GM12878 (cell line): ENCODE data around the gene HLA-B. TPM values are rescaled to one million over a fixed set of nuclear protein-coding genes. Genes with fewer than 3 reads are reported as not detected.

Experiments used
- ATAC-seq: fragments of 200-7000 bp; cut with Tn5 transposase; 3 replicates; pipeline ENCODE4 v1.9.1; 2020; ENCODE audit warnings: mild to moderate bottlenecking, moderate library complexity
- BruUV-seq: library from RNA; stranded (reverse); fragments of 400-500 nt; replicated peaks from 2 replicates; lab custom pipeline; 2021; lab: Mats Ljungman, UMichigan
- CTCF ChIA-PET: fragments of 300-600 bp; sonication (Branson Sonifier 250); formaldehyde crosslinking; extraction: SDS; loops from one replicate; lab custom pipeline; 2021; ENCODE audit warnings: inconsistent platforms; lab: Yijun Ruan, JAX
- POLR2A ChIA-PET: fragments of 350-600 bp; formaldehyde crosslinking; extraction: SDS; loops from one replicate; lab custom pipeline; 2021; ENCODE audit warnings: inconsistent platforms; lab: Charles Lee
- RAD21 ChIA-PET: fragments of 300-600 bp; sonication (Branson Sonifier 250); formaldehyde crosslinking; loops from one replicate; lab custom pipeline; 2023; ENCODE audit warnings: antibody characterized with exemption; ENCODE audit not compliant: unreplicated experiment; lab: Charles Lee
- SMC1A ChIA-PET: fragments of 300-600 bp; sonication (Branson Sonifier 250); formaldehyde crosslinking; loops from one replicate; lab custom pipeline; 2023; ENCODE audit not compliant: unreplicated experiment, uncharacterized antibody; lab: Charles Lee
- DNase-seq: peaks from one replicate; pipeline ENCODE4 v3.0.0-alpha.2; 2011; ENCODE audit warnings: low read depth, low spot score
- FAIRE-seq: peaks from 3 replicates; lab custom pipeline; 2011; peaks lifted over from hg19 to GRCh38; lab: Jason Lieb, UNC
- H2AFZ ChIP-seq: 2 replicates; pipeline ENCODE4 v1.6.0; 2011; ENCODE audit warnings: low read depth, low read length, control low read depth; ENCODE audit not compliant: control insufficient read depth
- H3K27ac ChIP-seq: 2 replicates; pipeline ENCODE4 v1.5.1; 2011; ENCODE audit warnings: control low read depth; ENCODE audit not compliant: control insufficient read depth, insufficient read depth
- H3K27me3 ChIP-seq, 2 experiments: replicated peaks in 1 of 2; 2 replicates each; pipeline versions ENCODE4 v1.6.0 to v1.6.1; 2011; ENCODE audit warnings: low read length in 1 of 2; ENCODE audit not compliant: control insufficient read depth in 2 of 2, insufficient read depth in 2 of 2
- H3K36me3 ChIP-seq, 2 experiments: 2 replicates each; pipeline ENCODE4 v1.5.1; 2011; ENCODE audit warnings: low read length in 1 of 2; ENCODE audit not compliant: control insufficient read depth in 2 of 2, insufficient read depth in 2 of 2
- H3K4me1 ChIP-seq: 2 replicates; pipeline ENCODE4 v1.6.1; 2011; ENCODE audit warnings: mild to moderate bottlenecking, low read length, moderate library complexity, mixed read lengths; ENCODE audit not compliant: control insufficient read depth, insufficient read depth
- H3K4me2 ChIP-seq: 2 replicates; pipeline ENCODE4 v1.6.0; 2011; ENCODE audit warnings: control low read depth; ENCODE audit not compliant: control insufficient read depth, insufficient read depth
- H3K4me3 ChIP-seq: fragments of 200-600 bp; sonication (generic); 2 replicates; pipeline ENCODE4 v1.5.1; 2016
- H3K79me2 ChIP-seq: 2 replicates; pipeline ENCODE4 v1.6.0; 2011; ENCODE audit warnings: low read length; ENCODE audit not compliant: control insufficient read depth, insufficient read depth
- H3K9ac ChIP-seq: 2 replicates; pipeline ENCODE4 v1.8.0; 2011; ENCODE audit warnings: low read length, control low read depth, mixed read lengths; ENCODE audit not compliant: control insufficient read depth, insufficient read depth
- H3K9me3 ChIP-seq: replicated peaks from 3 replicates; pipeline ENCODE4 v1.5.1; 2011; ENCODE audit warnings: mild to moderate bottlenecking, low read length; ENCODE audit not compliant: control insufficient read depth, insufficient read depth
- H4K20me1 ChIP-seq: 2 replicates; pipeline ENCODE4 v1.6.0; 2011; ENCODE audit not compliant: control insufficient read depth, insufficient read depth
- ATF2 ChIP-seq: IDR thresholded peaks from 2 replicates; pipeline ENCODE4 v1.6.1; 2012; ENCODE audit warnings: low read length, inconsistent platforms
- CREB1 ChIP-seq: IDR thresholded peaks from 2 replicates; pipeline ENCODE4 v1.6.1; 2012; ENCODE audit warnings: low read depth, mild to moderate bottlenecking, inconsistent platforms
- FOXM1 ChIP-seq: IDR thresholded peaks from 2 replicates; pipeline ENCODE4 v1.6.1; 2012; ENCODE audit warnings: low read depth, mild to moderate bottlenecking, inconsistent platforms, low read length, moderate library complexity
- NBN ChIP-seq: fragments of 450-650 bp; IDR thresholded peaks from 2 replicates; pipeline ENCODE4 v1.6.1; 2016
- PBX3 ChIP-seq: IDR thresholded peaks from 2 replicates; pipeline ENCODE4 v1.6.1; 2011; ENCODE audit warnings: mild to moderate bottlenecking, low read depth, low read length, moderate library complexity; ENCODE audit not compliant: insufficient replicate concordance
- POLR2A ChIP-seq: IDR thresholded peaks from 2 replicates; pipeline ENCODE4 v1.6.1; 2011; ENCODE audit warnings: low read depth, mild to moderate bottlenecking, low read length
- POLR2AphosphoS5 ChIP-seq: IDR thresholded peaks from 2 replicates; pipeline ENCODE4 v1.6.1; 2011; ENCODE audit warnings: mild to moderate bottlenecking, low read length, inconsistent platforms
- SRF ChIP-seq, 2 experiments: IDR thresholded peaks; 2 replicates each; pipeline ENCODE4 v1.6.1; 2011; ENCODE audit warnings: low read depth in 2 of 2, low read length in 2 of 2, mild to moderate bottlenecking in 1 of 2, moderate library complexity in 1 of 2
- TCF7 ChIP-seq: IDR thresholded peaks from 2 replicates; pipeline ENCODE4 v1.6.1; 2014; ENCODE audit warnings: antibody characterized with exemption, borderline replicate concordance
- USF1 ChIP-seq: IDR thresholded peaks from 2 replicates; pipeline ENCODE4 v1.6.1; 2011; ENCODE audit warnings: borderline replicate concordance, low read depth, mild to moderate bottlenecking, moderate library complexity, mixed read lengths, low read length; ENCODE audit not compliant: insufficient read depth; ENCODE audit errors: extremely low read length
- ZNF217 ChIP-seq: fragments of 450-650 bp; IDR thresholded peaks from 2 replicates; pipeline ENCODE4 v1.6.1; 2017; ENCODE audit warnings: antibody characterized with exemption, mild to moderate bottlenecking
- WGBS: methylation state at CpG from one replicate; pipeline ENCODE4 v1.1.6; 2016; ENCODE audit warnings: low lambda C conversion rate; ENCODE audit not compliant: insufficient replicate concordance, insufficient coverage; ENCODE audit errors: missing lambda C conversion rate; 5-methylcytosine and 5-hydroxymethylcytosine counted together
- in situ Hi-C: fragments of 300-500 bp; cut with MboI; formaldehyde crosslinking; loops from 9 replicates; pipeline ENCODE4 v1.14.3; 2018; ENCODE audit warnings: mixed read lengths
- intact Hi-C: fragments of 100-400 bp; cut with micrococcal nuclease; formaldehyde crosslinking; loops from one replicate; pipeline ENCODE4 v1.14.2; 2022; ENCODE audit not compliant: unreplicated experiment
- polyA plus RNA-seq, 11 experiments: library from polyadenylated mRNA; depleted of rRNA in 4 of 11; unstranded in 6 of 11; stranded (reverse) in 5 of 11; fragments of >200 nt; fragmentation: Nextera tagmentation in 4 of 11; fragmentation: Illumina TruSeq in 1 of 11; extraction: Ambion mirVana in 4 of 11; extraction: Trizol in 1 of 11; gene quantifications; 1 replicate in 1 of 11; 2 replicates in 10 of 11; pipeline versions ENCODE4 v1.2.1 to v1.2.3, GENCODE V29; 2011 to 2016; ENCODE audit warnings: inconsistent platforms in 2 of 11, missing spikeins in 2 of 11, low read depth in 1 of 11
- total RNA-seq, 4 experiments: library from RNA; depleted of rRNA in 3 of 4; stranded (reverse); fragments of >200 nt in 3 of 4; fragmentation: Illumina TruSeq in 1 of 4; extraction: Trizol in 1 of 4; gene quantifications; 2 replicates each; pipeline versions ENCODE4 v1.2.1 to v1.2.3, GENCODE V29; 2013 to 2021

The HLA-B gene
- total and polyA plus RNA-seq, 10 of the 15 experiments (the other 5 are each of a cell fraction or from before 2014, with no cell fraction given): 820 to 5,128 (median 3,370) TPM

- in situ Hi-C loops: loop anchor here (5.0 kb wide), 1 partner anchor 86 kb away; no protein-coding TSS in a partner anchor
- ATAC-seq: no peak
- RAD21 ChIA-PET: no interaction called here
- POLR2A ChIA-PET: no interaction called here
- WGBS: 35% methylated on average over 6 of the region's 6 CpGs
- FAIRE-seq: no peak
- H3K27me3 ChIP-seq: no peaks in the 10 kb centered on the region
- SMC1A ChIA-PET: interaction anchor here (1.0 kb wide), 1 partner anchor 80 kb away, joined by 3 read pairs; no protein-coding TSS in a partner anchor
- peaks cover 37% of the 10 kb centered on the region for H3K79me2 ChIP-seq
- H3K4me3 ChIP-seq: peak overlapping the region; percentile 29; the same call in 1 of the 2 replicates
- no peaks in the 10 kb centered on the region; the same call in 2 of the 3 replicates for H3K9me3 ChIP-seq
- no peak for DNase-seq
- peaks cover 20% of the 10 kb centered on the region for H4K20me1 ChIP-seq
- H3K9ac ChIP-seq: no peak overlapping the region
- peak overlapping the region; percentile 74 for H3K4me2 ChIP-seq
- peak; percentile 70 for TF ChIP-seq POLR2A
- no peak for TF ChIP-seq NBN
- no peak for TF ChIP-seq PBX3
- TF ChIP-seq ZNF217: no peak
- TF ChIP-seq USF1: no peak
- TF ChIP-seq CREB1: no peak
- TF ChIP-seq FOXM1: 0 out of 2 replicates have a peak, but pooled peaks have one; percentile 31
- TF ChIP-seq SRF (IDR thresholded peaks at IDR 0.05; ENCODE audit: low read depth in 2 of 2, low read length in 2 of 2): no peak
- TF ChIP-seq TCF7: no peak
- TF ChIP-seq ATF2: peak; percentile 29; the same call in 1 of the 2 replicates
- 0 out of 2 replicates have a peak, but pooled peaks have one; percentile 2 for TF ChIP-seq POLR2AphosphoS5
- no peak overlapping the region for H3K27ac ChIP-seq
- peaks cover 15 to 26% of the 10 kb centered on the region in 2 experiments for H3K36me3 ChIP-seq
- CTCF ChIA-PET: no interaction called here
- no TSS peak for BruUV-seq
- peaks cover 20% of the 10 kb centered on the region for H3K4me1 ChIP-seq
- H2AFZ ChIP-seq: no peak overlapping the region
- intact Hi-C loops: no loop called here
Measured at GRCh38 chr6:31353384-31353945, 3.5 kb downstream of the HLA-B start.
